Measurements from ENCODE around the gene UCK1. TPM values are rescaled to one million over a fixed set of nuclear protein-coding genes. Genes with fewer than 3 reads are reported as not detected.

The UCK1 gene
- total and polyA plus RNA-seq, 2 of the 8 experiments (the other 6 are each of a cell fraction or from before 2014, with no cell fraction given) = 35.1 to 42.0 TPM

- TF ChIP-seq, protein P1, sequence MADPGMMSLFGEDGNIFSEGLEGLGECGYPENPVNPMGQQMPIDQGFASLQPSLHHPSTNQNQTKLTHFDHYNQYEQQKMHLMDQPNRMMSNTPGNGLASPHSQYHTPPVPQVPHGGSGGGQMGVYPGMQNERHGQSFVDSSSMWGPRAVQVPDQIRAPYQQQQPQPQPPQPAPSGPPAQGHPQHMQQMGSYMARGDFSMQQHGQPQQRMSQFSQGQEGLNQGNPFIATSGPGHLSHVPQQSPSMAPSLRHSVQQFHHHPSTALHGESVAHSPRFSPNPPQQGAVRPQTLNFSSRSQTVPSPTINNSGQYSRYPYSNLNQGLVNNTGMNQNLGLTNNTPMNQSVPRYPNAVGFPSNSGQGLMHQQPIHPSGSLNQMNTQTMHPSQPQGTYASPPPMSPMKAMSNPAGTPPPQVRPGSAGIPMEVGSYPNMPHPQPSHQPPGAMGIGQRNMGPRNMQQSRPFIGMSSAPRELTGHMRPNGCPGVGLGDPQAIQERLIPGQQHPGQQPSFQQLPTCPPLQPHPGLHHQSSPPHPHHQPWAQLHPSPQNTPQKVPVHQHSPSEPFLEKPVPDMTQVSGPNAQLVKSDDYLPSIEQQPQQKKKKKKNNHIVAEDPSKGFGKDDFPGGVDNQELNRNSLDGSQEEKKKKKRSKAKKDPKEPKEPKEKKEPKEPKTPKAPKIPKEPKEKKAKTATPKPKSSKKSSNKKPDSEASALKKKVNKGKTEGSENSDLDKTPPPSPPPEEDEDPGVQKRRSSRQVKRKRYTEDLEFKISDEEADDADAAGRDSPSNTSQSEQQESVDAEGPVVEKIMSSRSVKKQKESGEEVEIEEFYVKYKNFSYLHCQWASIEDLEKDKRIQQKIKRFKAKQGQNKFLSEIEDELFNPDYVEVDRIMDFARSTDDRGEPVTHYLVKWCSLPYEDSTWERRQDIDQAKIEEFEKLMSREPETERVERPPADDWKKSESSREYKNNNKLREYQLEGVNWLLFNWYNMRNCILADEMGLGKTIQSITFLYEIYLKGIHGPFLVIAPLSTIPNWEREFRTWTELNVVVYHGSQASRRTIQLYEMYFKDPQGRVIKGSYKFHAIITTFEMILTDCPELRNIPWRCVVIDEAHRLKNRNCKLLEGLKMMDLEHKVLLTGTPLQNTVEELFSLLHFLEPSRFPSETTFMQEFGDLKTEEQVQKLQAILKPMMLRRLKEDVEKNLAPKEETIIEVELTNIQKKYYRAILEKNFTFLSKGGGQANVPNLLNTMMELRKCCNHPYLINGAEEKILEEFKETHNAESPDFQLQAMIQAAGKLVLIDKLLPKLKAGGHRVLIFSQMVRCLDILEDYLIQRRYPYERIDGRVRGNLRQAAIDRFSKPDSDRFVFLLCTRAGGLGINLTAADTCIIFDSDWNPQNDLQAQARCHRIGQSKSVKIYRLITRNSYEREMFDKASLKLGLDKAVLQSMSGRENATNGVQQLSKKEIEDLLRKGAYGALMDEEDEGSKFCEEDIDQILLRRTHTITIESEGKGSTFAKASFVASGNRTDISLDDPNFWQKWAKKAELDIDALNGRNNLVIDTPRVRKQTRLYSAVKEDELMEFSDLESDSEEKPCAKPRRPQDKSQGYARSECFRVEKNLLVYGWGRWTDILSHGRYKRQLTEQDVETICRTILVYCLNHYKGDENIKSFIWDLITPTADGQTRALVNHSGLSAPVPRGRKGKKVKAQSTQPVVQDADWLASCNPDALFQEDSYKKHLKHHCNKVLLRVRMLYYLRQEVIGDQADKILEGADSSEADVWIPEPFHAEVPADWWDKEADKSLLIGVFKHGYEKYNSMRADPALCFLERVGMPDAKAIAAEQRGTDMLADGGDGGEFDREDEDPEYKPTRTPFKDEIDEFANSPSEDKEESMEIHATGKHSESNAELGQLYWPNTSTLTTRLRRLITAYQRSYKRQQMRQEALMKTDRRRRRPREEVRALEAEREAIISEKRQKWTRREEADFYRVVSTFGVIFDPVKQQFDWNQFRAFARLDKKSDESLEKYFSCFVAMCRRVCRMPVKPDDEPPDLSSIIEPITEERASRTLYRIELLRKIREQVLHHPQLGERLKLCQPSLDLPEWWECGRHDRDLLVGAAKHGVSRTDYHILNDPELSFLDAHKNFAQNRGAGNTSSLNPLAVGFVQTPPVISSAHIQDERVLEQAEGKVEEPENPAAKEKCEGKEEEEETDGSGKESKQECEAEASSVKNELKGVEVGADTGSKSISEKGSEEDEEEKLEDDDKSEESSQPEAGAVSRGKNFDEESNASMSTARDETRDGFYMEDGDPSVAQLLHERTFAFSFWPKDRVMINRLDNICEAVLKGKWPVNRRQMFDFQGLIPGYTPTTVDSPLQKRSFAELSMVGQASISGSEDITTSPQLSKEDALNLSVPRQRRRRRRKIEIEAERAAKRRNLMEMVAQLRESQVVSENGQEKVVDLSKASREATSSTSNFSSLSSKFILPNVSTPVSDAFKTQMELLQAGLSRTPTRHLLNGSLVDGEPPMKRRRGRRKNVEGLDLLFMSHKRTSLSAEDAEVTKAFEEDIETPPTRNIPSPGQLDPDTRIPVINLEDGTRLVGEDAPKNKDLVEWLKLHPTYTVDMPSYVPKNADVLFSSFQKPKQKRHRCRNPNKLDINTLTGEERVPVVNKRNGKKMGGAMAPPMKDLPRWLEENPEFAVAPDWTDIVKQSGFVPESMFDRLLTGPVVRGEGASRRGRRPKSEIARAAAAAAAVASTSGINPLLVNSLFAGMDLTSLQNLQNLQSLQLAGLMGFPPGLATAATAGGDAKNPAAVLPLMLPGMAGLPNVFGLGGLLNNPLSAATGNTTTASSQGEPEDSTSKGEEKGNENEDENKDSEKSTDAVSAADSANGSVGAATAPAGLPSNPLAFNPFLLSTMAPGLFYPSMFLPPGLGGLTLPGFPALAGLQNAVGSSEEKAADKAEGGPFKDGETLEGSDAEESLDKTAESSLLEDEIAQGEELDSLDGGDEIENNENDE (IDR thresholded peaks at IDR 0.05; ENCODE audit: insufficient replicate concordance, low read length) = no peak
- TF ChIP-seq TAF7 (optimal IDR thresholded peaks at IDR 0.05; ENCODE audit: borderline replicate concordance, low read depth, low read length) = no peak
- no peak for TF ChIP-seq CEBPB (IDR thresholded peaks at IDR 0.05; ENCODE audit: low read depth, low read length)
- no peak for TF ChIP-seq NANOG (IDR thresholded peaks at IDR 0.05; ENCODE audit: insufficient read depth, low read depth, low read length, poor library complexity, severe bottlenecking)
- no peak for TF ChIP-seq RNF2 (IDR thresholded peaks at IDR 0.05; ENCODE audit: borderline replicate concordance, low read depth, low read length, missing control alignments, poor library complexity, severe bottlenecking)
- TF ChIP-seq TEAD4 (IDR thresholded peaks at IDR 0.05; ENCODE audit: low read depth, low read length) = no peak
- TF ChIP-seq ASH2L (IDR thresholded peaks at IDR 0.05; ENCODE audit: low read length) = no peak
- no peak for TF ChIP-seq RXRA (IDR thresholded peaks at IDR 0.05; ENCODE audit: insufficient read depth, low read depth, low read length)
- no peak for TF ChIP-seq CBX5 (IDR thresholded peaks at IDR 0.05; ENCODE audit: low read depth, low read length)
- TF ChIP-seq POU5F1 (IDR thresholded peaks at IDR 0.05; ENCODE audit: low read depth, low read length) = no peak
- TF ChIP-seq SAP30 (IDR thresholded peaks at IDR 0.05; ENCODE audit: insufficient read depth, insufficient replicate concordance, low read length) = no peak
These were observed 35.1 kb upstream of the UCK1 start (continued) for GRCh38 chr9:131566158-131566557.

All from H1 (cell line).